Measurements from ENCODE around the gene EDN1. TPM values are rescaled to one million over a fixed set of nuclear protein-coding genes. Genes with fewer than 3 reads are reported as not detected.
A peak's percentile ranks its signal among the peaks of the same experiment; 100 is the strongest.

EDN1 gene
- total and polyA plus RNA-seq, 2 of the 4 experiments (the other 2 are of a cell fraction): 5.6 to 9.0 TPM

DNA sequence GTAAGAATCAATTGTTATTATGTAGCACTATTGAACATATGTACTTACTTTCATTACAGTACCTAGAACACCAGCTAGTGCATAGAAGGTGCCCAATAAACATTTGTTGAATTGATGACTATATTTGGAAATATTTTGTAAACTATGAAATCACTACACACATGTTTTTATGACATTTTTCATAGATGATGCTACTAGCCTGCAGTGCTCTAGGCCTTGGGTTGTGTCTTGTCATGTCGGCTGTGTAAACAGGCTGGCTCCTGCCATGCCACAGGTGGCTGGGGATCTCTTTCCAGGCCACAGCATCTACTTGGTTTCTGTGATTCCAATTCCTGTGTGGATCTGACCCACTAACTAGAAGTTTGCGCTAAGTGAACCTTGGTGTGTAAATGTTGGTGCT lies 43.3 kb upstream of the EDN1 start:
- Histone ChIP-seq H4K91ac (ENCODE audit: insufficient read depth, low read depth, low read length) (no peak overlapping the region), H3K4me1 (ENCODE audit: control insufficient read depth, insufficient read depth, low read length) (peaks cover 9% of the 10 kb centered on the region), H3K14ac (replicated peaks; ENCODE audit: low read depth, low read length) (no peak overlapping the region), H2BK20ac (ENCODE audit: low read depth, low read length) (no peak overlapping the region), H3K23ac (ENCODE audit: low read depth, low read length) (no peak overlapping the region), H3K27ac (ENCODE audit: insufficient read depth, low read length) (no peak overlapping the region), H3K4me3 (ENCODE audit: insufficient read depth, low read depth, low read length) (no peak overlapping the region), H2BK5ac (ENCODE audit: low read depth, low read length, poor library complexity, severe bottlenecking) (no peak overlapping the region), H3K9me1 (ENCODE audit: insufficient read depth, low read length) (peaks cover 3% of the 10 kb centered on the region; the same call in 1 of the 2 replicates), H3K4me2 (ENCODE audit: low read depth, low read length) (no peak overlapping the region), H4K8ac (ENCODE audit: low read depth in 2 of 2, low read length in 2 of 2) (no peak overlapping the region), H3K36me3 (ENCODE audit: control insufficient read depth, insufficient read depth, low read length) (no peaks in the 10 kb centered on the region), H3K27me3 (ENCODE audit: control insufficient read depth, insufficient read depth, low read length) (no peaks in the 10 kb centered on the region), H3K9me3 (ENCODE audit: control insufficient read depth, insufficient read depth, low read length) (no peaks in the 10 kb centered on the region), H4K20me1 (ENCODE audit: insufficient read depth, low read length) (no peaks in the 10 kb centered on the region), H3K4ac (ENCODE audit: low read depth, low read length) (no peak overlapping the region), H2BK15ac (ENCODE audit: low read depth, low read length) (no peak overlapping the region), H2AK9ac (replicated peaks; ENCODE audit: low read depth, low read length, poor library complexity) (no peak overlapping the region), H2AK5ac (ENCODE audit: low read depth, low read length) (no peak overlapping the region), H2AFZ (replicated peaks; ENCODE audit: low read length, poor library complexity) (no peak overlapping the region), H3K9ac (ENCODE audit: low read depth, low read length) (no peak overlapping the region), H4K5ac (ENCODE audit: low read depth, low read length) (no peak overlapping the region), H3K18ac (ENCODE audit: low read depth, low read length) (no peak overlapping the region), H2BK120ac (ENCODE audit: low read depth, low read length) (no peak overlapping the region), H3K79me1 (ENCODE audit: low read depth in 1 of 2, low read length in 2 of 2) (no peaks in the 10 kb centered on the region), H3K56ac (ENCODE audit: extremely low read depth, insufficient read depth, low read length) (no peak overlapping the region)
- dilution Hi-C loops (cut with HindIII; ENCODE audit: low sequenced_read_pairs, unreplicated experiment) (no loop called here), intact Hi-C loops (cut with micrococcal nuclease) (no loop called here), in situ Hi-C loops (cut with MboI; ENCODE audit: low sequenced_read_pairs) (no loop called here)
- TF ChIP-seq, protein P1, sequence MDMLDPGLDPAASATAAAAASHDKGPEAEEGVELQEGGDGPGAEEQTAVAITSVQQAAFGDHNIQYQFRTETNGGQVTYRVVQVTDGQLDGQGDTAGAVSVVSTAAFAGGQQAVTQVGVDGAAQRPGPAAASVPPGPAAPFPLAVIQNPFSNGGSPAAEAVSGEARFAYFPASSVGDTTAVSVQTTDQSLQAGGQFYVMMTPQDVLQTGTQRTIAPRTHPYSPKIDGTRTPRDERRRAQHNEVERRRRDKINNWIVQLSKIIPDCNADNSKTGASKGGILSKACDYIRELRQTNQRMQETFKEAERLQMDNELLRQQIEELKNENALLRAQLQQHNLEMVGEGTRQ (IDR thresholded peaks at IDR 0.05; ENCODE audit: low read depth, low read length): no peak
- TF ChIP-seq, protein P2, sequence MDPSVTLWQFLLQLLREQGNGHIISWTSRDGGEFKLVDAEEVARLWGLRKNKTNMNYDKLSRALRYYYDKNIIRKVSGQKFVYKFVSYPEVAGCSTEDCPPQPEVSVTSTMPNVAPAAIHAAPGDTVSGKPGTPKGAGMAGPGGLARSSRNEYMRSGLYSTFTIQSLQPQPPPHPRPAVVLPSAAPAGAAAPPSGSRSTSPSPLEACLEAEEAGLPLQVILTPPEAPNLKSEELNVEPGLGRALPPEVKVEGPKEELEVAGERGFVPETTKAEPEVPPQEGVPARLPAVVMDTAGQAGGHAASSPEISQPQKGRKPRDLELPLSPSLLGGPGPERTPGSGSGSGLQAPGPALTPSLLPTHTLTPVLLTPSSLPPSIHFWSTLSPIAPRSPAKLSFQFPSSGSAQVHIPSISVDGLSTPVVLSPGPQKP (IDR thresholded peaks at IDR 0.05; ENCODE audit: borderline replicate concordance, low read depth, low read length): no peak
- TF ChIP-seq BHLHE40 (IDR thresholded peaks at IDR 0.05; ENCODE audit: low read depth, low read length) (no peak), POLR2A (IDR thresholded peaks at IDR 0.05; ENCODE audit: low read depth, low read length) (no peak), CHD1 (IDR thresholded peaks at IDR 0.05; ENCODE audit: low read depth, low read length) (no peak), MAZ (IDR thresholded peaks at IDR 0.05; ENCODE audit: borderline replicate concordance, low read depth, low read length) (no peak), RFX5 (IDR thresholded peaks at IDR 0.05; ENCODE audit: low read depth, low read length) (no peak), CEBPB (IDR thresholded peaks at IDR 0.05; ENCODE audit: low read depth, low read length) (no peak), SMC3 (IDR thresholded peaks at IDR 0.05; ENCODE audit: low read depth, low read length) (no peak), NFE2L2 (IDR thresholded peaks at IDR 0.05; ENCODE audit: low read depth, low read length) (no peak), RCOR1 (IDR thresholded peaks at IDR 0.05; ENCODE audit: insufficient replicate concordance, low read length) (no peak)
- TF ChIP-seq, protein P3, sequence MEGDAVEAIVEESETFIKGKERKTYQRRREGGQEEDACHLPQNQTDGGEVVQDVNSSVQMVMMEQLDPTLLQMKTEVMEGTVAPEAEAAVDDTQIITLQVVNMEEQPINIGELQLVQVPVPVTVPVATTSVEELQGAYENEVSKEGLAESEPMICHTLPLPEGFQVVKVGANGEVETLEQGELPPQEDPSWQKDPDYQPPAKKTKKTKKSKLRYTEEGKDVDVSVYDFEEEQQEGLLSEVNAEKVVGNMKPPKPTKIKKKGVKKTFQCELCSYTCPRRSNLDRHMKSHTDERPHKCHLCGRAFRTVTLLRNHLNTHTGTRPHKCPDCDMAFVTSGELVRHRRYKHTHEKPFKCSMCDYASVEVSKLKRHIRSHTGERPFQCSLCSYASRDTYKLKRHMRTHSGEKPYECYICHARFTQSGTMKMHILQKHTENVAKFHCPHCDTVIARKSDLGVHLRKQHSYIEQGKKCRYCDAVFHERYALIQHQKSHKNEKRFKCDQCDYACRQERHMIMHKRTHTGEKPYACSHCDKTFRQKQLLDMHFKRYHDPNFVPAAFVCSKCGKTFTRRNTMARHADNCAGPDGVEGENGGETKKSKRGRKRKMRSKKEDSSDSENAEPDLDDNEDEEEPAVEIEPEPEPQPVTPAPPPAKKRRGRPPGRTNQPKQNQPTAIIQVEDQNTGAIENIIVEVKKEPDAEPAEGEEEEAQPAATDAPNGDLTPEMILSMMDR (conservative IDR thresholded peaks at IDR 0.05; ENCODE audit: low read depth, low read length): no peak
- DNase-seq (peak; percentile 19), ATAC-seq (ENCODE audit: low read depth) (no peak)
- ChIA-PET CTCF (no interaction called here), POLR2A (ENCODE audit: unreplicated experiment) (no interaction called here)
- no TSS peak for BruUV-seq (replicated peaks)
- WGBS, 2 experiments (ENCODE audit: extremely low coverage in 2 of 2, insufficient read length in 1 of 2): no CpG with 5 or more reads among the region's 2 CpGs

Measured in IMR-90 (cell line).